GM10847 (cell line): ENCODE measurements around the gene GJA4.

ENCODE experiments used
- POLR2A ChIP-seq: IDR thresholded peaks from 2 replicates; pipeline ENCODE4 v1.6.1; 2011; ENCODE audit not compliant: insufficient read length; ENCODE audit errors: extremely low read depth

GJA4 gene

DNA sequence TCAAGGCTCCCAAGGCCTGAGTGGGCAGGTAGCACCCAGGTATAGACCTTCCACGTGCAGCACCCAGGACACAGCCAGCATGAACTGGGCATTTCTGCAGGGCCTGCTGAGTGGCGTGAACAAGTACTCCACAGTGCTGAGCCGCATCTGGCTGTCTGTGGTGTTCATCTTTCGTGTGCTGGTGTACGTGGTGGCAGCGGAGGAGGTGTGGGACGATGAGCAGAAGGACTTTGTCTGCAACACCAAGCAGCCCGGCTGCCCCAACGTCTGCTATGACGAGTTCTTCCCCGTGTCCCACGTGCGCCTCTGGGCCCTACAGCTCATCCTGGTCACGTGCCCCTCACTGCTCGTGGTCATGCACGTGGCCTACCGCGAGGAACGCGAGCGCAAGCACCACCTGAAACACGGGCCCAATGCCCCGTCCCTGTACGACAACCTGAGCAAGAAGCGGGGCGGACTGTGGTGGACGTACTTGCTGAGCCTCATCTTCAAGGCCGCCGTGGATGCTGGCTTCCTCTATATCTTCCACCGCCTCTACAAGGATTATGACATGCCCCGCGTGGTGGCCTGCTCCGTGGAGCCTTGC, 31.5 kb upstream of the GJA4 start:
- no peak for TF ChIP-seq POLR2A

DNA sequence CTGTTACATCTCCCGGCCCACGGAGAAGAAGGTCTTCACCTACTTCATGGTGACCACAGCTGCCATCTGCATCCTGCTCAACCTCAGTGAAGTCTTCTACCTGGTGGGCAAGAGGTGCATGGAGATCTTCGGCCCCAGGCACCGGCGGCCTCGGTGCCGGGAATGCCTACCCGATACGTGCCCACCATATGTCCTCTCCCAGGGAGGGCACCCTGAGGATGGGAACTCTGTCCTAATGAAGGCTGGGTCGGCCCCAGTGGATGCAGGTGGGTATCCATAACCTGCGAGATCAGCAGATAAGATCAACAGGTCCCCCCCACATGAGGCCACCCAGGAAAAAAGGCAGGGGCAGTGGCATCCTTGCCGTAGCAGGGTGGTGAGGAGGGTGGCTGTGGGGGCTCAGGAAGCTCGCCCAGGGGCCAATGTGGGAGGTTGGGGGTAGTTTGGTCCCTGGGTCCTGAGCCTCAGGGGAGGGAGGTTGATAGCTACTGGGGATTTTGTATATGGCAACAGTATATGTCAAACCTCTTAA, 31.0 kb upstream of the GJA4 start:
- TF ChIP-seq POLR2A = no peak

DNA sequence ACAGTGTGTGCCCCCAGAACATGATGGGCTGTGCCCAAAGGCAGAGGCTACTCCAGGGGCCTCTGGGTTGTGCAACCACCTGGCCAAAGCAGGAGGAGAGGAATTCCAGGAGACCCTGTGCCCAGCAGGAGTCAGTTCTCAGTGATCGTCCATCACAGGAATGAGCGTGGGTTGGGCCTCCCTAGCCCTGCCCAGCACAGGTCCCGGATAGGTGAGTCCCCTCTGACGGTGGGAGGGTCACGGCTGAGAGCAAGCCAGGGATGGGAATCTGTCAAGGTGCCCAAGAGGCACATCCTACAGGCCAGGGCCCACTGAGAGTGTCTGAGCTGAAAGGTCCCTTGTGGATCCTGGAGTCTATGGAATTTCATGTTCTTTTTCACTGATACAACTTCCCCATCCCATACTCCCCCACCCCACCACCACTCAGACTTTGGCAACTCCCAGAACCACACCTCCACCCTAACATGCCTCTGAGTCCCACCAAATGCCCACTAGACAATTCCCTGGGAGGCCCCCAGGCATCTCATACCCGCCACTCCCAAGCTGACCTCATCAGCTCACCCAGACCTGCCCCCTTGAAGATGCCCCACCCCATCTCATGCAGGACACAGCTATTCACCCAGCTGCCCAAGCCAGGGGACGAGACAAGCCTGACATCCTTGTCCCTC, 30.2 kb upstream of the GJA4 start:
- no peak for TF ChIP-seq POLR2A

DNA sequence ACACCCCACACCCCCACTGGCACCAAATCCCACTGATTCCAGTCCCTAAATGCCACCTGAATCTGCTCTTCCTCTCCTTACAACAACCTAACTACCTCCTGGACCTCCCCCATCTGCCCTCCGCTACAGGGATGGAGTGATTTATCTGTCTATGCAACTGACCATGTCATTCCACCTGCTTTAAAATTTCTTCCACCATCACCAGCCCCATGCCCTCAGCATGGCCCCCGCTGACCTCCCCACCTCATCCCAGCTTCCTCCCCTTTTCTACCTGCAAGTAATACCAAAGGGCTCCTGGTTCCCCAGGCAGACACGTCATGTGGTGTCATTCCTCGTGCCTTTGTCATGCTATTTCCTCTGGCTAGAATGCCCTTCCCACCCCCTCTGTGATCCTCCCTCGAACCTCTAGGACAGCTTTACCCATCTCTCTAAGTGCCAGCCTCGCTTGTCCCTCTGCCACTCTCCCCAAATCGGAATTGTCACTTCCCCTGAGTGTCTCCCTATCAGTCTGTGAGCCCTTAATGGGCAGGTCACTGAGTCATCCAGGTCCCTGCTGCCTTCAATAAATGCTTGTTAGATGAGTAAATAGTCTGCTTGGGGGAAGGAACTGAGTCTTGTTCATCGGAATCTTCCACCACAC, 29.5 kb upstream of the GJA4 start:
- no peak for TF ChIP-seq POLR2A

DNA sequence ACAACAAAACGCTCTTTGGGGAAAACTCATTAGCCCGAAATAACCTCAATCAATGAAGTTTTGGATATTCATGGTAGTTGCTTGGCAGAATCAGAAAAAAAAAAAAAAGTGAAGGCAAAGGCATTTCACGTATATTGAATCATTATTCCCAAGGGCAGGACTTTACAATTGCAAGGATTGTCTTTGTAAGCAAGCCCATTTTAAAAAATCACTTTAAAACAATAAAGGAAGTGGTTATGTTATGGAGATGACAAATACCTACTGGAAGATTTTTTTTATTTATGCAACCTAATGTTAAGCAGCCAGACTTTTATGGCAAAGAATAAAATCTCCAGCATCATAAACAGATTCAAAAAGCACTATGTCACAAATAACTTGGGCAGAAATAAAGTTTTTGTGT, 23.9 kb upstream of the GJA4 start:
- TF ChIP-seq POLR2A = no peak

DNA sequence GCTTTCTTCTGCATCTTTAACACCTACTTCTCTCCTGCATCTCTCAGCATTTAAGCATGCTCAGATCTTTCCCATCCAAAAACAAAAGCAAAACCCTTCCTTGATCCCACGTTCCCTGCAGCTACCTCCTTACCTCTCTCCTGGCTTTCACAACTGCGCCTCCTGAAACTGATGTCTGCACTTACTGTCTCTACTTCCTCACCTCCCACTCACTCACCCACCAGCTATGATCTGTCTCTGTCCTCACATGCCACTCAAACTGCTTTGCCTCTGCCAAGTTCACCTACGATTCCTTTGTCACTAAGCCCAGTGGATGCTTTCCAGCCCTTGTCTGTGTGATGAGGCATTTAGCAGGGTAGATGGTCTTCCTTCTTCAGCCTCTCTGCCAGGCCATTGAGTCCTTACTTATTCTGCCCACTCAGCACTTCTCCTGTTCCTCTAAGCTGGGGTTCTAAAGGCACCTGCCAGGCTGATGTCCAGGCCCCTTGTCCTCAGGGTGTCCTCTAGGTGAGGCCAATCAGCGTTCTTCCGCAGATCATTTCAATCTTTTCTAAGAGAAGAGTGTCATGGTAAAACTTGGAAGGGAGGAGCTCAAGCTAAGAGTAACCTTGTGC, 21.8 kb upstream of the GJA4 start:
- no peak for TF ChIP-seq POLR2A

DNA sequence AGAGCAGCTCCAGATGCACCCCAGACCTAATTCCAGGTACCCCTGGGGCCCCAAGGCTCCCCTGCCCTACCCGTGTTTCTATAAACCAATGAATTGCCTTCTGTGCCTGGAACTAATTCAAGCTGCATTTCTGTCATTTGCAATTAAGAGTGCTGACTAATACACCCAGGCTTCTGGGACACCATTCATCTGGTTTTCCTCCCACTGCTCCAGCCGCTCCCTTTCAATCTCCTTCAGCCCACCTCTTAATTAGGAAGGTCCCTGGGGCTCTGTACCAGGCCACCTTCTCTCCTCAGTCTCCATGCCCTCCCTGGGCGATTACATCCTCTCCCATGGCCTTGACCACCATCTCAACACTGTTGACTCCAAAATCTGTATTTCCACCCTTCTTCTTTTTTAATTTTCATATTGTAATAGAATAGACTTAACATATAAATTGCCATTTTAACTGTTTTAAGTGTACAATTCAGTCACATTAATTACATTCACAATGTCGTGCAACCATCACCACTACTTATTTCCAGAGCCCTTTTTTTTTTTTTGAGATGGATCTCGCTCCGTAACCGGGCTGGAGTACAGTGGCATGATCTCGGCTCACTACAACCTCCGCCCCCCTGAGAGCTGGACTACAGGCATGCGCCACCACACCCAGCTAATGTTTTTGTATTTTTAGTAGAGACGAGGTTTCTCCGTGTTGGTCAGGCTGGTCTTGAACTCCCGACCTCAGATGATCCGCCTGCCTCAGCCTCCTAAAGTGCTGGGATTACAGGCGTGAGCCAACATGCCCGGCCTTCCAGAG, 21.0 kb upstream of the GJA4 start:
- no peak for TF ChIP-seq POLR2A

DNA sequence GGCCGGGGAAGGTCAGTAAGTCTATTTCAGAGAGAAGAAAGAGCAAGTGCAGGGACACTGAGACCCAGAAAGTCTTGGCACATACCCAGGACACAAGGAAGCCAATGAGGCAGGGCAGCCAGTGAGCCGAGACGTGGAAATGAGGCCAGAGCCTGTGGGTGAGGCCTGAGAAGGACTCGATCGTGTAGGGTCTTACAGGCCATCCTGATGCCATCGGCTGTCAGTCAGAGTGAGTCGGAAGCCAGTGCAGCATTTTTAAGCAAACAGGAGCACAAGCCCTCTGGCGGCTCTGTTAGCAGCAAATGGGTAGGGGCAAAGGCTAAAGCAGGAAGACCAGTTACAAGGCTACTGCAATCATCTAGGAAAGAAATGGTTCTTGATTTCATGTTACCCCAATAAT, 17.8 kb upstream of the GJA4 start:
- TF ChIP-seq POLR2A = no peak

DNA sequence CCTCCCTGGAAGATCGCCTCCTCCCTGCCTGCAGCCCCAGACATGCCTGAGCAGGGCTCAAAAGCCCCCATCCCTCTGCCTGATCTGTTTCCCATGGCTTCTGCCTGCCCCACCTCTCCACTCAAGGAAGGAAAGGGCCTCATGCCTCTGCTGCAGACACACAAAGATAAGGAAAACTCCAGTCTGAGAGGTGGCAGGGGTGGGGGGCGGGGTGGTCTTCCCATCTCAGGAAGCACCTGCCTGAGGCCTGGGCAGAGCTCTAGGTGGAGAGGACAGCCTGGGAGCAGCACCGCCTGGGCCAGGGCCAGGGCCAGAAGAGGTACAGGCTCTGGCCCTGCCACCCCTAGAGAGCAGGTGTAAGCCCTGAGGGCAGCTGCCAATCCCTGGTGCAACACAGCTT, 15.9 kb upstream of the GJA4 start:
- no peak for TF ChIP-seq POLR2A

DNA sequence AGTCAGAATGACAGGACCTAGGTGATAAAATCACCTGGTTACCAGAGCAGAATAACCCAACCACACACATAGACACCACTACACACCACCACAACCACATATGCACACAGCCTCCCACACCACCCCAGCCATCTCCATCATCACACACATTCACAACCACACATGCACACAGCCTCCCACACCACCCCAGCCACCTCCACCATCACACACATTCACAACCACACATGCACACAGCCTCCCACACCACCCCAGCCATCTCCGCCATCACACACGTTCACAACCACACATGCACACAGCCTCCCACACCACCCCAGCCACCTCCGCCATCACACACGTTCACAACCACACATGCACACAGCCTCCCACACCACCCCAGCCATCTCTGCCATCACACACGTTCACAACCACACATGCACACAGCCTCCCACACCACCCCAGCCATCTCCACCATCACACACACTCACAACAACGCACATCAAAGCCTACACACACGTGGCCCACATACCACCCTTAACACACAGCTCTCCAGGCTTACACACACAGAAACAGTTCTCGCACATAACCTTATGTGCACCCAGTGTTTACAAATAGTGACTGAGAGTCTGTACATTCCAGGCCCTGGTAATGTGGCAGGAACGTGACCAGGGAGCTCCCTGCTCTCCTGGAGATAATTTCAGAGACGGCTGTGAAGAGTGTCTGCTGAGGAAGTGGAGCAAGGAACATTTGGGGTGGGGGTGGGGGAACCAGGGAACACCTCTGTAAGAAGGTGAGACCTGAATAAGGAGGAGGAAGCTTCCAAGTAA, 15.1 kb upstream of the GJA4 start:
- no peak for TF ChIP-seq POLR2A

DNA sequence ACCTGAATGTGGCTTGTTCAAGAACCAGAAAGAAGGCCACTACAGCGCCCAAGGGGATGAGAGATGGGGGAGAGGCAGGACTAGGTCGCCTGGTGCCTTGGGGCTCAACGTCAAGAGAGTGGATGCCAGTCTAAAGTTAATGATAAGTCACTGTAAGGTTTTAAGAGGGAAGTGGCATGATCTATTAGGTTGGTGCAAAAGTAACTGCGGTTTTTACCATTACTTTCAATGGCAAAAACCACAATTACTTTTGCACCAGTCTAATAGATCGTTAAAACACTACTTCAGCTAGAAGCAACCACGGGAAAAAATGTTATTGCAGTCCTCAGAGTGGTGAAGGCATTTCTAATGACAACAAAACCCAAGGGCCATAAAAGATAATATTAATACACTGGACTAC, 14.4 kb upstream of the GJA4 start:
- TF ChIP-seq POLR2A = no peak

DNA sequence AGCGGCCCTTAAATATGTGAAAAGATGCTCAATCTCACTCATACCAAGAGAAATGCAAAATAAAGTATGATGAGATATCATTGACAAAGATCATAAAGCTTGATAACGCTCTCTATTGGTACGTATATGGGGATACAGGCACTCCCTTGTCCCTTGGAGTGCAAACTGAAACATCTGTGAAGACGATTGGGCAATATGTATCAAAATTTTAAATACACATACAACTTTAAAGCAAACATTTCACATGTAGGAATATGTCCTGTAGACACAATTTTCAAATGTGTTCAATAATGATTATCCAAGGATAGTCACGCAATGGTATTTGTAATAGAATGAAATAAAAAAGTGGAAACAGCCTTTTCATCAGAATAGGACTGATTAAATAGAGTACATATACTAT, 13.8 kb upstream of the GJA4 start:
- no peak for TF ChIP-seq POLR2A

DNA sequence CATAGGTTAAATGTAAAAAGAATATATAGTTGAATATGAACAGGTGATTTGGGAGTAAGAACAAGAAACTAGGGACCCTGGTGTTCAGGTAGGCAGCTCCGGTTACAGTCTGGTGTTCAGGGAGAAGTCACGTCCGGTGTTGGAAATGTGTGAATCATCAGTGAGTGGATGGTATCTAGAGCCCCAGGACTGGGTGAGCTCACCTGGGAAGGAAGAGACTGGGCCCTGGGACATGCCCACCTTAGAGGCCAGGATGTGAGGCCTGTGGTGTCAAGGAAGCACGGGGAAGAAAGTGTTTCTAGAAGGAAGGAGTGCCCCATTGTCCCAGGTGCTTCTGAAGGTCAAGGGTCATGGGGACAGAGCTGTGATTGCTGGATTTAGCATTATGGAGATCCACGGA, 13.3 kb upstream of the GJA4 start:
- no peak for TF ChIP-seq POLR2A

DNA sequence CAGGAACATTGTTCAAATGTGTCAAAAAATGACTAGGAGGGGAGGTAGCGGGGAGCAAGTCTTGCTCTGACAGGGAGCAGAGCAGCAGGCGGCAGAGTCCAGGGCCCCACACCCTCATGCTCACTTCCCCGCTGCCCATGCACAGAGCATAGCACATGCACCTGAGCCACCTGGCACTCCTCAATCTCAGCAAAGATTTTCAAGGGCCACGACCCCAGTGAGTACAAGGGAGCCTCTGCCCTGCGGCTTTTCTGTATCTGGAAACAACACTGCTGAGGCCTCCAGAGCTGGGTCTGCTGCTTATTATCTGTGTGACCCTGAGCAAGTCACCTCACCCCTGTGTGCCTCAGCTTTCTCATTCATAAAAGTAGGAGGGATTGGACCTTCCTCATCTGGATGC, 12.8 kb upstream of the GJA4 start:
- TF ChIP-seq POLR2A = no peak
